Testis (tissue), 2 donors: ENCODE measurements around the gene LACTB.

Experiments
- POLR2A ChIP-seq: fragments of 450-650 bp; IDR thresholded peaks from one replicate; pipeline ENCODE4 v1.6.1; 2017; ENCODE audit warnings: antibody characterized with exemption, mild to moderate bottlenecking, moderate library complexity
- TF ChIP-seq, protein P1 (sequence below), 3 experiments: fragments of 450-650 bp in 2 of 3; fragments of 200-600 bp in 1 of 3; sonication (generic) in 1 of 3; IDR thresholded peaks; one replicate each; pipeline ENCODE4 v1.5.1; 2016 to 2019; ENCODE audit warnings: antibody characterized with exemption in 3 of 3, mild to moderate bottlenecking in 2 of 3, moderate library complexity in 1 of 3

DNA sequence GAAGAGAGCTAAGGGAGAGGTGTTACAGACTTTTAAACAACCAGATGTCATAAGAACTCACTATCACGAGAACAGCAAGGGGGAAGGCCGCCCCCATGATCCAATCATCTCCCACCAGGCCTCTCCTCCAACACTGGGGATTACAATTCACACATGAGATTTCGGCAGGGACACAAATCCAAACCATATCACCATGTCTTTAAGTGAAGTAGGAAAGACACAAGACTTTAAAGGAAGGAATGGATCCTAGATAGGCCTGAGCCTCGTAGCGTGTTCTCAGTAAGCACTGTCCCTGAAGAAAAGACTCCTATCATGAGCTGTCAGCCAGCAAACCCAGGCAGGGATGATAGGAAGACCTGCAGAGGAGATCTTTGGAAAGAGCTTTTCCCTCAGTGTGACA is 50.7 kb downstream of the LACTB start:
- TF ChIP-seq, protein P1, sequence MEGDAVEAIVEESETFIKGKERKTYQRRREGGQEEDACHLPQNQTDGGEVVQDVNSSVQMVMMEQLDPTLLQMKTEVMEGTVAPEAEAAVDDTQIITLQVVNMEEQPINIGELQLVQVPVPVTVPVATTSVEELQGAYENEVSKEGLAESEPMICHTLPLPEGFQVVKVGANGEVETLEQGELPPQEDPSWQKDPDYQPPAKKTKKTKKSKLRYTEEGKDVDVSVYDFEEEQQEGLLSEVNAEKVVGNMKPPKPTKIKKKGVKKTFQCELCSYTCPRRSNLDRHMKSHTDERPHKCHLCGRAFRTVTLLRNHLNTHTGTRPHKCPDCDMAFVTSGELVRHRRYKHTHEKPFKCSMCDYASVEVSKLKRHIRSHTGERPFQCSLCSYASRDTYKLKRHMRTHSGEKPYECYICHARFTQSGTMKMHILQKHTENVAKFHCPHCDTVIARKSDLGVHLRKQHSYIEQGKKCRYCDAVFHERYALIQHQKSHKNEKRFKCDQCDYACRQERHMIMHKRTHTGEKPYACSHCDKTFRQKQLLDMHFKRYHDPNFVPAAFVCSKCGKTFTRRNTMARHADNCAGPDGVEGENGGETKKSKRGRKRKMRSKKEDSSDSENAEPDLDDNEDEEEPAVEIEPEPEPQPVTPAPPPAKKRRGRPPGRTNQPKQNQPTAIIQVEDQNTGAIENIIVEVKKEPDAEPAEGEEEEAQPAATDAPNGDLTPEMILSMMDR (IDR thresholded peaks at IDR 0.05) = no peak
- no peak for TF ChIP-seq POLR2A
